HEK293T (cell line): ENCODE data around the gene HOXA7.

ENCODE experiments used
- CTCF ChIA-PET: fragments of 350-600 bp; formaldehyde crosslinking; extraction: SDS; loops from one replicate; lab custom pipeline; 2021; ENCODE audit warnings: antibody characterized with exemption, inconsistent platforms; lab: Yijun Ruan, JAX
- POLR2A ChIA-PET: fragments of 350-600 bp; formaldehyde crosslinking; extraction: SDS; loops from one replicate; lab custom pipeline; 2020; ENCODE audit warnings: antibody characterized with exemption, inconsistent platforms; lab: Yijun Ruan, JAX
- DNase-seq: peaks from one replicate; pipeline ENCODE4 v3.0.0; 2012; ENCODE audit warnings: mixed read lengths; ENCODE audit errors: extremely low spot score
- ARNT ChIP-seq: fragments of 450-650 bp; IDR thresholded peaks from 2 replicates; pipeline ENCODE4 v1.6.1; 2017; ENCODE audit warnings: mild to moderate bottlenecking
- BHLHE40 ChIP-seq: fragments of 450-650 bp; IDR thresholded peaks from 2 replicates; pipeline ENCODE4 v1.6.1; 2016; ENCODE audit warnings: mild to moderate bottlenecking, moderate library complexity, borderline replicate concordance
- CTBP1 ChIP-seq: fragments of 450-650 bp; IDR thresholded peaks from 2 replicates; pipeline ENCODE4 v1.6.1; 2016; ENCODE audit warnings: borderline replicate concordance
- ELF4 ChIP-seq: fragments of 450-650 bp; IDR thresholded peaks from 2 replicates; pipeline ENCODE4 v1.6.1; 2017; ENCODE audit warnings: antibody characterized with exemption
- FOXA1 ChIP-seq: fragments of 450-650 bp; IDR thresholded peaks from 2 replicates; pipeline ENCODE4 v1.6.1; 2016; ENCODE audit warnings: mild to moderate bottlenecking
- FOXK2 ChIP-seq: fragments of 450-650 bp; IDR thresholded peaks from 2 replicates; pipeline ENCODE4 v1.6.1; 2016; ENCODE audit warnings: mild to moderate bottlenecking
- FOXM1 ChIP-seq: fragments of 450-650 bp; IDR thresholded peaks from 2 replicates; pipeline ENCODE4 v1.6.1; 2017; ENCODE audit warnings: mild to moderate bottlenecking, borderline replicate concordance
- HDGF ChIP-seq: fragments of 450-650 bp; IDR thresholded peaks from 2 replicates; pipeline ENCODE4 v1.6.1; 2017; ENCODE audit warnings: antibody characterized with exemption, borderline replicate concordance
- L3MBTL2 ChIP-seq: fragments of 450-650 bp; conservative IDR thresholded peaks from 2 replicates; pipeline ENCODE4 v1.6.1; 2016; ENCODE audit warnings: mild to moderate bottlenecking
- LEF1 ChIP-seq: fragments of 450-650 bp; IDR thresholded peaks from 2 replicates; pipeline ENCODE4 v1.6.1; 2017; ENCODE audit warnings: mild to moderate bottlenecking, borderline replicate concordance
- NFRKB ChIP-seq: fragments of 450-650 bp; IDR thresholded peaks from 2 replicates; pipeline ENCODE4 v1.6.1; 2016; ENCODE audit warnings: mild to moderate bottlenecking, moderate library complexity
- PKNOX1 ChIP-seq: fragments of 450-650 bp; IDR thresholded peaks from 2 replicates; pipeline ENCODE4 v1.6.1; 2016
- SP1 ChIP-seq: fragments of 450-650 bp; IDR thresholded peaks from 2 replicates; pipeline ENCODE4 v1.6.1; 2017
- SUZ12 ChIP-seq: fragments of 450-650 bp; IDR thresholded peaks from 2 replicates; pipeline ENCODE4 v1.6.1; 2016; ENCODE audit warnings: mild to moderate bottlenecking
- TARDBP ChIP-seq: fragments of 450-650 bp; IDR thresholded peaks from 2 replicates; pipeline ENCODE4 v1.6.1; 2016
- ZNF384 ChIP-seq: fragments of 450-650 bp; IDR thresholded peaks from 2 replicates; pipeline ENCODE4 v1.6.1; 2016

HOXA7 gene

GRCh38 chr7:27156508-27156898 lies at the start of gene HOXA7:
HOXA7 (minus strand) TSS chr7:27156675; CDS start chr7:27156545, 130 bp downstream.
- DNase-seq: no peak
- CTCF ChIA-PET: interaction anchor here (1.0 to 1.4 kb wide), 2 partner anchors 13 to 787 kb away, joined by 3 to 4 read pairs; no protein-coding TSS in a partner anchor
- POLR2A ChIA-PET: interaction anchor here (0.5 to 17.5 kb wide), 25 partner anchors 9 to 1302 kb away, joined by 3 to 367 read pairs (median 3); partner anchors contain the start of genes HOXA1, HOXA10, HOXA11 and HOXA5

GRCh38 chr7:27205325-27206280 lies 49.1 kb upstream of the HOXA7 start:
- ChIA-PET CTCF (no interaction called here), POLR2A (no interaction called here)
- no peak for DNase-seq
- TF ChIP-seq BHLHE40 (no peak), ELF4 (no peak), SP1 (no peak), CTBP1 (no peak), ZNF384 (no peak), HDGF (no peak), LEF1 (no peak), FOXK2 (no peak)

More at GRCh38 chr7:27156508-27156898, at the start of gene HOXA7:
- peak; percentile 34 for TF ChIP-seq L3MBTL2
- no peak for TF ChIP-seq TARDBP
- no peak for TF ChIP-seq FOXA1
- TF ChIP-seq PKNOX1: peak; percentile 78

GRCh38 chr7:27204851-27205322 lies 48.4 kb upstream of the HOXA7 start:
- TF ChIP-seq SUZ12: no peak
- TF ChIP-seq NFRKB: no peak
- TF ChIP-seq BHLHE40: no peak
- TF ChIP-seq CTBP1: no peak
- no peak for TF ChIP-seq FOXA1
- TF ChIP-seq ELF4: no peak
- no peak for TF ChIP-seq TARDBP
- no peak for TF ChIP-seq ARNT
- no peak for TF ChIP-seq HDGF
- no peak for TF ChIP-seq LEF1
- TF ChIP-seq FOXM1: no peak
- TF ChIP-seq L3MBTL2: no peak
- no peak for TF ChIP-seq PKNOX1
- TF ChIP-seq SP1: no peak
- no peak for TF ChIP-seq FOXK2
- no peak for TF ChIP-seq ZNF384
- CTCF ChIA-PET: no interaction called here
- no peak for DNase-seq
- POLR2A ChIA-PET: no interaction called here

GRCh38 chr7:27203964-27204594 lies 47.6 kb upstream of the HOXA7 start:
- ChIA-PET CTCF (no interaction called here), POLR2A (no interaction called here)
- DNase-seq: no peak
- no peak for TF ChIP-seq NFRKB
- no peak for TF ChIP-seq ZNF384
- no peak for TF ChIP-seq FOXA1
- no peak for TF ChIP-seq SP1
- no peak for TF ChIP-seq ELF4

GRCh38 chr7:27203365-27203953 lies 47.0 kb upstream of the HOXA7 start:
- ChIA-PET POLR2A (no interaction called here), CTCF (no interaction called here)
- no peak for TF ChIP-seq FOXA1
- no peak for TF ChIP-seq LEF1
- TF ChIP-seq ARNT: no peak
- no peak for TF ChIP-seq SP1
- no peak for TF ChIP-seq ELF4
- no peak for TF ChIP-seq TARDBP
- TF ChIP-seq NFRKB: no peak
- no peak for TF ChIP-seq BHLHE40
- no peak for TF ChIP-seq HDGF
- TF ChIP-seq CTBP1: no peak
- TF ChIP-seq L3MBTL2: no peak
- no peak for TF ChIP-seq FOXM1
- no peak for TF ChIP-seq SUZ12
- no peak for TF ChIP-seq PKNOX1
- no peak for TF ChIP-seq ZNF384
- no peak for TF ChIP-seq FOXK2
- no peak for DNase-seq

- TF ChIP-seq ELF4 (no peak), CTBP1 (no peak), PKNOX1 (no peak), FOXK2 (no peak), BHLHE40 (no peak), ARNT (no peak), ZNF384 (no peak), FOXM1 (no peak), L3MBTL2 (no peak), NFRKB (no peak), TARDBP (no peak)
- CTCF ChIA-PET: no interaction called here
- POLR2A ChIA-PET: interaction anchor here (0.9 kb wide), 1 partner anchor 9 kb away, joined by 3 read pairs; no protein-coding TSS in a partner anchor
- no peak for DNase-seq
Observed at GRCh38 chr7:27202862-27203134, 46.3 kb upstream of the HOXA7 start.
